Gastrocnemius medialis (tissue), 4 donors: Measurements from ENCODE around the gene SLC39A3.

Experiments used
- POLR2A ChIP-seq, 2 donors: fragments of 450-650 bp; IDR thresholded peaks; one replicate each; pipeline ENCODE4 v1.6.1; 2017; ENCODE audit warnings: antibody characterized with exemption in 2 of 2, mild to moderate bottlenecking in 2 of 2, moderate library complexity in 2 of 2
- TF ChIP-seq, protein P1 (sequence below), 5 experiments: fragments of 450-650 bp in 3 of 5; fragments of 200-600 bp in 2 of 5; sonication (generic) in 2 of 5; IDR thresholded peaks in 4 of 5; conservative IDR thresholded peaks in 1 of 5; 1 replicate in 4 of 5; 2 replicates in 1 of 5; pipeline ENCODE4 v1.5.1; 2016 to 2019; ENCODE audit warnings: antibody characterized with exemption in 5 of 5, mild to moderate bottlenecking in 3 of 5, moderate library complexity in 3 of 5

- TF ChIP-seq, protein P1, sequence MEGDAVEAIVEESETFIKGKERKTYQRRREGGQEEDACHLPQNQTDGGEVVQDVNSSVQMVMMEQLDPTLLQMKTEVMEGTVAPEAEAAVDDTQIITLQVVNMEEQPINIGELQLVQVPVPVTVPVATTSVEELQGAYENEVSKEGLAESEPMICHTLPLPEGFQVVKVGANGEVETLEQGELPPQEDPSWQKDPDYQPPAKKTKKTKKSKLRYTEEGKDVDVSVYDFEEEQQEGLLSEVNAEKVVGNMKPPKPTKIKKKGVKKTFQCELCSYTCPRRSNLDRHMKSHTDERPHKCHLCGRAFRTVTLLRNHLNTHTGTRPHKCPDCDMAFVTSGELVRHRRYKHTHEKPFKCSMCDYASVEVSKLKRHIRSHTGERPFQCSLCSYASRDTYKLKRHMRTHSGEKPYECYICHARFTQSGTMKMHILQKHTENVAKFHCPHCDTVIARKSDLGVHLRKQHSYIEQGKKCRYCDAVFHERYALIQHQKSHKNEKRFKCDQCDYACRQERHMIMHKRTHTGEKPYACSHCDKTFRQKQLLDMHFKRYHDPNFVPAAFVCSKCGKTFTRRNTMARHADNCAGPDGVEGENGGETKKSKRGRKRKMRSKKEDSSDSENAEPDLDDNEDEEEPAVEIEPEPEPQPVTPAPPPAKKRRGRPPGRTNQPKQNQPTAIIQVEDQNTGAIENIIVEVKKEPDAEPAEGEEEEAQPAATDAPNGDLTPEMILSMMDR (IDR thresholded peaks at IDR 0.05 in 4 of 5, conservative IDR thresholded peaks at IDR 0.05 in 1 of 5), result no peak
- no peak for TF ChIP-seq POLR2A (IDR thresholded peaks at IDR 0.05)
These were observed 25.1 kb upstream of the SLC39A3 start for GRCh38 chr19:2764945-2765344.
